Measurements from ENCODE around the gene ZDHHC11B.
"Not testable (repeated sequence)": the region's sequence is repeated elsewhere in the genome, so short reads cannot be mapped to it uniquely, and the experiment has no call there.

Gene ZDHHC11B

GRCh38 chr5:757346-757930 is 27.1 kb downstream of the ZDHHC11B start:
- no peak for DNase-seq (ENCODE audit: low read depth)
- no peak overlapping the region for H3K4me3 ChIP-seq (ENCODE audit: low read depth, low read length)
- TF ChIP-seq POLR2A (IDR thresholded peaks at IDR 0.05; ENCODE audit: extremely low read depth, insufficient read length) = no peak
- TF ChIP-seq MYC (IDR thresholded peaks at IDR 0.05; ENCODE audit: low read depth, low read length) = no peak
- TF ChIP-seq MAX (IDR thresholded peaks at IDR 0.05; ENCODE audit: low read depth, low read length) = no peak
- no peak for TF ChIP-seq CTCF (IDR thresholded peaks at IDR 0.05; ENCODE audit: low read depth, low read length)

GRCh38 chr5:756865-757345 is 27.6 kb downstream of the ZDHHC11B start:
- no peak for DNase-seq (ENCODE audit: low read depth)
- H3K4me3 ChIP-seq (ENCODE audit: low read depth, low read length) = no peak overlapping the region
- TF ChIP-seq POLR2A (IDR thresholded peaks at IDR 0.05; ENCODE audit: extremely low read depth, insufficient read length) = no peak
- TF ChIP-seq MAX (IDR thresholded peaks at IDR 0.05; ENCODE audit: low read depth, low read length) = no peak
- TF ChIP-seq CTCF (IDR thresholded peaks at IDR 0.05; ENCODE audit: low read depth, low read length) = no peak
- no peak for TF ChIP-seq MYC (IDR thresholded peaks at IDR 0.05; ENCODE audit: low read depth, low read length)

- DNase-seq (ENCODE audit: low read depth) = no peak
- no peak for TF ChIP-seq MAX (IDR thresholded peaks at IDR 0.05; ENCODE audit: low read depth, low read length)
- no peak for TF ChIP-seq CTCF (IDR thresholded peaks at IDR 0.05; ENCODE audit: low read depth, low read length)
- no peak for TF ChIP-seq POLR2A (IDR thresholded peaks at IDR 0.05; ENCODE audit: extremely low read depth, insufficient read length)
- TF ChIP-seq MYC (IDR thresholded peaks at IDR 0.05; ENCODE audit: low read depth, low read length) = no peak
- H3K4me3 ChIP-seq (ENCODE audit: low read depth, low read length) = no peak overlapping the region
Observed at GRCh38 chr5:756171-756570, 28.4 kb downstream of the ZDHHC11B start.

GRCh38 chr5:754143-754632 is 30.3 kb downstream of the ZDHHC11B start:
- H3K4me3 ChIP-seq (ENCODE audit: low read depth, low read length); DNase-seq (ENCODE audit: low read depth): not testable (repeated sequence)

GRCh38 chr5:753567-754142 is 30.9 kb downstream of the ZDHHC11B start:
- not testable (repeated sequence) for DNase-seq (ENCODE audit: low read depth); H3K4me3 ChIP-seq (ENCODE audit: low read depth, low read length)

GRCh38 chr5:752532-753115 is 31.9 kb downstream of the ZDHHC11B start:
- not testable (repeated sequence) for H3K4me3 ChIP-seq (ENCODE audit: low read depth, low read length); DNase-seq (ENCODE audit: low read depth)

- H3K4me3 ChIP-seq (ENCODE audit: low read depth, low read length); DNase-seq (ENCODE audit: low read depth): not testable (repeated sequence)
Observed at GRCh38 chr5:751992-752391, 32.5 kb downstream of the ZDHHC11B start.

- H3K4me3 ChIP-seq (ENCODE audit: low read depth, low read length) = no peak overlapping the region
- no peak for TF ChIP-seq MYC (IDR thresholded peaks at IDR 0.05; ENCODE audit: low read depth, low read length)
- TF ChIP-seq CTCF (IDR thresholded peaks at IDR 0.05; ENCODE audit: low read depth, low read length) = no peak
- TF ChIP-seq MAX (IDR thresholded peaks at IDR 0.05; ENCODE audit: low read depth, low read length) = no peak
- TF ChIP-seq POLR2A (IDR thresholded peaks at IDR 0.05; ENCODE audit: extremely low read depth, insufficient read length) = no peak
- no peak for DNase-seq (ENCODE audit: low read depth)
Observed at GRCh38 chr5:751496-751895, 33.0 kb downstream of the ZDHHC11B start.

GRCh38 chr5:750226-750625 is 34.3 kb downstream of the ZDHHC11B start:
- not testable (repeated sequence) for H3K4me3 ChIP-seq (ENCODE audit: low read depth, low read length); DNase-seq (ENCODE audit: low read depth)

Measured in NB4 (cell line).